IMR-90 (cell line): ENCODE data around the gene CACNA1I.

Source experiments
- BHLHE40 ChIP-seq: fragments of 150-350 bp; IDR thresholded peaks from 2 replicates; pipeline ENCODE4 v1.6.1; 2016; ENCODE audit warnings: mild to moderate bottlenecking, low read depth, low read length
- CEBPB ChIP-seq: IDR thresholded peaks from 2 replicates; pipeline ENCODE4 v1.6.1; 2012; ENCODE audit warnings: low read depth, low read length, improper control_type of control experiment
- FOS ChIP-seq: fragments of 150-350 bp; IDR thresholded peaks from 2 replicates; pipeline ENCODE4 v1.6.1; 2016; ENCODE audit warnings: low read depth, low read length
- MAZ ChIP-seq: IDR thresholded peaks from 2 replicates; pipeline ENCODE4 v1.6.1; 2012; ENCODE audit warnings: low read depth, mild to moderate bottlenecking, low read length, improper control_type of control experiment, moderate library complexity, borderline replicate concordance
- MXI1 ChIP-seq: IDR thresholded peaks from 2 replicates; pipeline ENCODE4 v1.6.1; 2012; ENCODE audit warnings: low read depth, mild to moderate bottlenecking, low read length, moderate library complexity, borderline replicate concordance
- NFE2L2 ChIP-seq: fragments of 150-350 bp; IDR thresholded peaks from 2 replicates; pipeline ENCODE4 v1.6.1; 2016; ENCODE audit warnings: low read depth, mild to moderate bottlenecking, low read length
- POLR2A ChIP-seq: IDR thresholded peaks from 2 replicates; pipeline ENCODE4 v1.6.1; 2012; ENCODE audit warnings: mild to moderate bottlenecking, low read depth, low read length
- RAD21 ChIP-seq: IDR thresholded peaks from 2 replicates; pipeline ENCODE4 v1.6.1; 2012; ENCODE audit warnings: low read length, improper control_type of control experiment
- RCOR1 ChIP-seq: IDR thresholded peaks from 2 replicates; pipeline ENCODE4 v1.6.1; 2012; ENCODE audit warnings: mild to moderate bottlenecking, low read length, improper control_type of control experiment; ENCODE audit not compliant: insufficient replicate concordance
- RFX5 ChIP-seq: IDR thresholded peaks from 2 replicates; pipeline ENCODE4 v1.8.0; 2012; ENCODE audit warnings: low read depth, mild to moderate bottlenecking, low read length, moderate library complexity
- TF ChIP-seq, protein P1 (sequence below): conservative IDR thresholded peaks from 2 replicates; pipeline ENCODE4 v1.5.1; 2012; ENCODE audit warnings: mild to moderate bottlenecking, low read depth, low read length, improper control_type of control experiment
- TF ChIP-seq, protein P2 (sequence below): fragments of 150-350 bp; IDR thresholded peaks from 2 replicates; pipeline ENCODE4 v1.6.1; 2016; ENCODE audit warnings: low read depth, mild to moderate bottlenecking, low read length, moderate library complexity, borderline replicate concordance

- TF ChIP-seq MXI1: no peak
- TF ChIP-seq POLR2A: no peak
- TF ChIP-seq, protein P1, sequence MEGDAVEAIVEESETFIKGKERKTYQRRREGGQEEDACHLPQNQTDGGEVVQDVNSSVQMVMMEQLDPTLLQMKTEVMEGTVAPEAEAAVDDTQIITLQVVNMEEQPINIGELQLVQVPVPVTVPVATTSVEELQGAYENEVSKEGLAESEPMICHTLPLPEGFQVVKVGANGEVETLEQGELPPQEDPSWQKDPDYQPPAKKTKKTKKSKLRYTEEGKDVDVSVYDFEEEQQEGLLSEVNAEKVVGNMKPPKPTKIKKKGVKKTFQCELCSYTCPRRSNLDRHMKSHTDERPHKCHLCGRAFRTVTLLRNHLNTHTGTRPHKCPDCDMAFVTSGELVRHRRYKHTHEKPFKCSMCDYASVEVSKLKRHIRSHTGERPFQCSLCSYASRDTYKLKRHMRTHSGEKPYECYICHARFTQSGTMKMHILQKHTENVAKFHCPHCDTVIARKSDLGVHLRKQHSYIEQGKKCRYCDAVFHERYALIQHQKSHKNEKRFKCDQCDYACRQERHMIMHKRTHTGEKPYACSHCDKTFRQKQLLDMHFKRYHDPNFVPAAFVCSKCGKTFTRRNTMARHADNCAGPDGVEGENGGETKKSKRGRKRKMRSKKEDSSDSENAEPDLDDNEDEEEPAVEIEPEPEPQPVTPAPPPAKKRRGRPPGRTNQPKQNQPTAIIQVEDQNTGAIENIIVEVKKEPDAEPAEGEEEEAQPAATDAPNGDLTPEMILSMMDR: no peak
- TF ChIP-seq BHLHE40: no peak
- TF ChIP-seq, protein P2, sequence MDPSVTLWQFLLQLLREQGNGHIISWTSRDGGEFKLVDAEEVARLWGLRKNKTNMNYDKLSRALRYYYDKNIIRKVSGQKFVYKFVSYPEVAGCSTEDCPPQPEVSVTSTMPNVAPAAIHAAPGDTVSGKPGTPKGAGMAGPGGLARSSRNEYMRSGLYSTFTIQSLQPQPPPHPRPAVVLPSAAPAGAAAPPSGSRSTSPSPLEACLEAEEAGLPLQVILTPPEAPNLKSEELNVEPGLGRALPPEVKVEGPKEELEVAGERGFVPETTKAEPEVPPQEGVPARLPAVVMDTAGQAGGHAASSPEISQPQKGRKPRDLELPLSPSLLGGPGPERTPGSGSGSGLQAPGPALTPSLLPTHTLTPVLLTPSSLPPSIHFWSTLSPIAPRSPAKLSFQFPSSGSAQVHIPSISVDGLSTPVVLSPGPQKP: no peak
- no peak for TF ChIP-seq RCOR1
- TF ChIP-seq MAZ: no peak
- TF ChIP-seq RAD21: no peak
- no peak for TF ChIP-seq CEBPB
- TF ChIP-seq FOS: no peak
- no peak for TF ChIP-seq RFX5
- no peak for TF ChIP-seq NFE2L2
Observed at GRCh38 chr22:39683639-39684038, 113.1 kb downstream of the CACNA1I start.
